Tibial nerve (tissue), 4 donors: ENCODE data around the gene ADRM1.

Source experiments
- CTCF ChIP-seq, 5 experiments: fragments of 200-600 bp in 3 of 5; fragments of 450-650 bp in 2 of 5; sonication (generic) in 3 of 5; IDR thresholded peaks; one replicate each; pipeline ENCODE4 v1.5.1; 2016 to 2019; ENCODE audit warnings: antibody characterized with exemption in 5 of 5, mild to moderate bottlenecking in 3 of 5, moderate library complexity in 2 of 5
- EP300 ChIP-seq, 2 donors: sonication (generic); formaldehyde crosslinking; IDR thresholded peaks; one replicate each; pipeline ENCODE4 v1.6.1; 2017; ENCODE audit warnings: antibody characterized with exemption in 2 of 2, mild to moderate bottlenecking in 1 of 2
- POLR2A ChIP-seq, 2 donors: fragments of 450-650 bp; IDR thresholded peaks; one replicate each; pipeline ENCODE4 v1.6.1; 2017; ENCODE audit warnings: antibody characterized with exemption in 2 of 2, mild to moderate bottlenecking in 2 of 2, moderate library complexity in 2 of 2

- TF ChIP-seq CTCF (IDR thresholded peaks at IDR 0.05) (no peak), POLR2A (IDR thresholded peaks at IDR 0.05) (no peak), EP300 (IDR thresholded peaks at IDR 0.05) (no peak)
Measured at GRCh38 chr20:62291251-62292066, 11.3 kb upstream of the ADRM1 start.
